ENCODE results near the gene TBC1D9. TPM values are rescaled to one million over a fixed set of nuclear protein-coding genes. Genes with fewer than 3 reads are reported as not detected.

The TBC1D9 gene
- total RNA-seq, 1 experiment from 2014 or later: 9.5 TPM

DNA sequence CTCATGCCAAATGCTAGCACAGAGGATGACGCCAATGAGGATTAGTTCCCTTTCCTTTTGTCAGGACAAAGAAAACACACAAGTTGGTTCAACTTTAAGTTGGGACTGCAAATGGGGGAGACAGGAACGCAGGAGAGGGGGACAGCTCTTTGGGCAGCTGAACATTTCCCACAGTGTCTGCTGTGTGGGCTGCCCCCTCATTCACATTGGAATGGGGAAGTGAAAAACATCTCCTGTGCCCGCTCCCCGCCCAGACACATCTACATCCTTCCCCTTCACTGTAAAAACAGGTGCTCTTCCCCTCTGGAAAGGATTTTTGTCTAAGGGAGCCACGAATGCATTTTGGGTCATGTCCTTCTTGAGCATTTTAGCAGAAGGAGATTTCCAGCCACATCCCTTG is 44.5 kb upstream of the TBC1D9 start:
- CTCF ChIA-PET: no interaction called here
- intact Hi-C loops (cut with micrococcal nuclease): no loop called here
- TF ChIP-seq POLR2AphosphoS5 (IDR thresholded peaks at IDR 0.05; ENCODE audit: low read depth, low read length) (no peak), POLR2A (IDR thresholded peaks at IDR 0.05; ENCODE audit: borderline replicate concordance, extremely low read depth, insufficient read depth, insufficient read length) (no peak), ZNF274 (IDR thresholded peaks at IDR 0.05; ENCODE audit: low read depth, low read length) (no peak), TCF7L2 (IDR thresholded peaks at IDR 0.05; ENCODE audit: borderline replicate concordance, extremely low read depth, insufficient read depth, insufficient read length) (no peak), ELF1 (IDR thresholded peaks at IDR 0.05; ENCODE audit: borderline replicate concordance, low read depth) (no peak), EGR1 (IDR thresholded peaks at IDR 0.05; ENCODE audit: low read depth) (no peak), SP1 (IDR thresholded peaks at IDR 0.05; ENCODE audit: low read depth) (no peak)
- TF ChIP-seq, protein P1, sequence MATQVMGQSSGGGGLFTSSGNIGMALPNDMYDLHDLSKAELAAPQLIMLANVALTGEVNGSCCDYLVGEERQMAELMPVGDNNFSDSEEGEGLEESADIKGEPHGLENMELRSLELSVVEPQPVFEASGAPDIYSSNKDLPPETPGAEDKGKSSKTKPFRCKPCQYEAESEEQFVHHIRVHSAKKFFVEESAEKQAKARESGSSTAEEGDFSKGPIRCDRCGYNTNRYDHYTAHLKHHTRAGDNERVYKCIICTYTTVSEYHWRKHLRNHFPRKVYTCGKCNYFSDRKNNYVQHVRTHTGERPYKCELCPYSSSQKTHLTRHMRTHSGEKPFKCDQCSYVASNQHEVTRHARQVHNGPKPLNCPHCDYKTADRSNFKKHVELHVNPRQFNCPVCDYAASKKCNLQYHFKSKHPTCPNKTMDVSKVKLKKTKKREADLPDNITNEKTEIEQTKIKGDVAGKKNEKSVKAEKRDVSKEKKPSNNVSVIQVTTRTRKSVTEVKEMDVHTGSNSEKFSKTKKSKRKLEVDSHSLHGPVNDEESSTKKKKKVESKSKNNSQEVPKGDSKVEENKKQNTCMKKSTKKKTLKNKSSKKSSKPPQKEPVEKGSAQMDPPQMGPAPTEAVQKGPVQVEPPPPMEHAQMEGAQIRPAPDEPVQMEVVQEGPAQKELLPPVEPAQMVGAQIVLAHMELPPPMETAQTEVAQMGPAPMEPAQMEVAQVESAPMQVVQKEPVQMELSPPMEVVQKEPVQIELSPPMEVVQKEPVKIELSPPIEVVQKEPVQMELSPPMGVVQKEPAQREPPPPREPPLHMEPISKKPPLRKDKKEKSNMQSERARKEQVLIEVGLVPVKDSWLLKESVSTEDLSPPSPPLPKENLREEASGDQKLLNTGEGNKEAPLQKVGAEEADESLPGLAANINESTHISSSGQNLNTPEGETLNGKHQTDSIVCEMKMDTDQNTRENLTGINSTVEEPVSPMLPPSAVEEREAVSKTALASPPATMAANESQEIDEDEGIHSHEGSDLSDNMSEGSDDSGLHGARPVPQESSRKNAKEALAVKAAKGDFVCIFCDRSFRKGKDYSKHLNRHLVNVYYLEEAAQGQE (IDR thresholded peaks at IDR 0.05; ENCODE audit: low read depth): no peak

More for the DNA sequence above, 44.5 kb upstream of the TBC1D9 start:
- H3K27me3 ChIP-seq (ENCODE audit: insufficient read depth, low read length): no peaks in the 10 kb centered on the region
- no TSS peak for BruUV-seq (replicated peaks)
- no peak overlapping the region for H2AFZ ChIP-seq (ENCODE audit: low read depth, low read length, poor library complexity, severe bottlenecking)
- POLR2A ChIA-PET: no interaction called here
- ATAC-seq (no peak), DNase-seq (ENCODE audit: low read depth, low spot score) (no peak)
- no peaks in the 10 kb centered on the region for H3K9me3 ChIP-seq (ENCODE audit: control insufficient read depth in 1 of 2, insufficient read depth in 1 of 2, low read depth in 1 of 2, low read length in 2 of 2)
- no peak overlapping the region for H3K4me3 ChIP-seq (replicated peaks in 1 of 2; ENCODE audit: low read depth in 1 of 2, low read length in 2 of 2)
- no peak overlapping the region for H3K9ac ChIP-seq (ENCODE audit: low read length)
- no peak overlapping the region for H3K4me2 ChIP-seq (ENCODE audit: low read length)
- RAD21 ChIA-PET (ENCODE audit: low non-redundant PET in 1 of 2, low total read pairs in 2 of 2, uncharacterized antibody in 2 of 2, unreplicated experiment in 2 of 2): no interaction called here
- no peaks in the 10 kb centered on the region for H3K4me1 ChIP-seq (ENCODE audit: control insufficient read depth in 1 of 2, insufficient read depth in 2 of 2, low read length in 2 of 2)
- no peaks in the 10 kb centered on the region for H3K9me2 ChIP-seq (ENCODE audit: insufficient read depth)
- H3K36me3 ChIP-seq (ENCODE audit: control insufficient read depth in 1 of 2, insufficient read depth in 2 of 2, low read length in 2 of 2): no peaks in the 10 kb centered on the region
- no peaks in the 10 kb centered on the region for H3K79me2 ChIP-seq (ENCODE audit: insufficient read depth, low read length)
- H3K27ac ChIP-seq (ENCODE audit: low read depth, low read length): no peak overlapping the region
- no peaks in the 10 kb centered on the region for H4K20me1 ChIP-seq (ENCODE audit: insufficient read depth)
